Stimulated activated CD8-positive, alpha-beta memory T cell treated with anti-CD3 and anti-CD28 coated beads, Interleukin-15, amount 100 ng/mL, for 4 hours (primary cell): ENCODE data around the gene TECPR1.

Experiments used
- DNase-seq, 2 donors: peaks; one replicate each; pipeline ENCODE4 v3.0.0-alpha.2; 2020; ENCODE audit warnings: low read depth in 2 of 2

TECPR1 gene

DNA sequence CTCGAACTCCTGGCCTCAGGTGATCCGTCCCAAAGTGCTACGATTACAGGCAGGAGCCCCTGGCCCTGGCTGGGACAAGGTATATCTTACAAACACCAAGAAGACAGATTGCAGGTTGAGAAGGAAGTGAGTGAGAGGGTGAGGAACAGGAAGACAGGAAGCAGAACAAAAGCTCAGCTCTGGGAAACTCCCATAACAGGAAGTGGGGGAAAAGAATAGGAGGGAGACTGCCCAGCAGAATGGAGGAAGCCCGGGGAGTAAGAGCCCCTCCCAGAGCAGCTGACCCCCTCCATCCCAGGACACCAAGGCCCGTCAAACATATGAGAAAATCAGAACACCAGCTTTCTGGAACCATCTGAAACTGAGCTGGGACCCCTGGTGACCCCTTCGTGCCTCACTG is 2.9 kb downstream of the TECPR1 start:
- DNase-seq: no peak

- no peak for DNase-seq
Observed at GRCh38 chr7:98248156-98248555, 3.9 kb downstream of the TECPR1 start.

DNA sequence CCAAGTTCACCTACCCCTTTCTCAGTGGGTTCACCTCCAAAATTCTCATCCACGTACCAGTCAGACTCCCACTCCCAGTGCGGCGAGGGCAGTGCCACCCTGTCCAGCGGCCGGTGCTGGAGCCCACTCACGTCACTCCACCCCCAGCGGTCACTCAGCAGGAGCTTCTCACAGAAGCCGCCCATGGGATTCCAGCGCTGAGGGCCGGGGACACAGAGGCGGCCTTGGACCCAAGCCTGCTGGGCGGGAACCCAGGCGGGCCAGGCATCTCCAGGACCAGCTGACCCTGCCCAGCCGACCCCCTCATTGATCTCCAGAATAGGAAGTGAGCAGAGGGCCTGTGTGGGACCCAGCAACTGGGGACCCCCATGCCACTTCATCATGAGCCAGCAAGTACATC is 7.2 kb downstream of the TECPR1 start:
- no peak for DNase-seq

GRCh38 chr7:98242934-98243333 is 9.1 kb downstream of the TECPR1 start:
- no peak for DNase-seq

- DNase-seq: no peak
Observed at GRCh38 chr7:98242342-98242741, 9.7 kb downstream of the TECPR1 start.

DNA sequence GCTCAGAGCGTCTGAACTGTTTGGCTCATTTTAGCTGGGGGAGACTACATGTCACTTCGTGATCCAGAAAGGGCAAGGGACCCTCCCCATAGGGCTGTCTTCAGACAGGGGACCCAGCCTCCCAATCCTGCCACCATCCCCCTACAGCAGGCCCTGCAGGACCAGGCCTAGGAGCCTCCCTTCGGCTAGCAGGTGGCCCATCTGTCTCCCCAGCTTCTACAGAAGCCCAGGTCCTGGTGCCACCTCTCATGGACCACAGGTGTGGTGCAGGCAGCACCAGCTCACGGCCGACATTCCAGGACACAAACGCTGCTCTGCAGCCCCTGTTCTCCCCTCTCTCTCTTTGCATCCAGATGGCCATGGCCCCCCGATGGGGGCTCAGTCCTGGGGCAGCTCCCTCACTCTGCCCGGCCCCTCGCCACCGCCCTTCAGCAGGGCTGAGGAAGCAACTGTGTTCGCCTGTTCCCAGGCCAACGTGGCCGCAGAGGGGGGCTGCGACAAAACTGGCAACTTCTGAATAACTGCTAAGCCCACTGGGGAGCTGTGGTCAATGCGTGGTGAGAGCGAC is 10.3 kb downstream of the TECPR1 start:
- no peak for DNase-seq

DNA sequence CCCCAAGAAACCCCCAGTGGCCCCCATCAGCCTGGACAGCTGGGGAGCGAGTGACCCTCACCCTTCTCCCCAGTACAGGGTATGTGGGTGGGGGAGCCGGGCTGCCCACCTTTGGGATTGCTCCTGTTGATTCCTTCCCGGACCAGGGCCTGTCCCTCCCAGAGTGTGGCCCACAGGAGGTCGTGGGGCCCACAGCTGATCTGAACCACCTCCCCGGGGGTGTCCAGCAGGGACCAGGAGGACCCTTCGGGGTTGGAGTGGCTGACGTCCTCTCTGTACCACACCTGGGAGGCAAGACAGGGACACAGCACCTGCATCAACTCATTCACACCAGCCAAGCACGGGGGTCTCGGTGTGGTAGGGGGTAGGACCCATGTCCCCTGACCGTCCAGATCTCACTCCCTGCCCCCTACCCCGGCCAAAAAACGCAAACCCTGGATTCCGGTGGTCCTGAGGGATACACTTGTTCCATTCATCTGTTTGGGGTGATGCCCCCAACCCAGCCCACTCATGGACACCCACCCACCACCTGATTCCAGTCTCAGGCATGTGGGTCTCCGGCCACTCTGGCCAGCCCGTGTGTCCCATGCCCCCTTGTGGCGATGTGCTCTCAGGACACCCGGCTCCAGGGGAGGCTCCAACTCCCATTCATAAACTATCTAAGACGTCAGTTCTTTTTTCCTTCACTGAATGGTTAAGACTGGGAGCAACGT is 10.9 kb downstream of the TECPR1 start:
- DNase-seq: no peak

GRCh38 chr7:98238976-98239375 is 13.1 kb downstream of the TECPR1 start:
- no peak for DNase-seq

DNA sequence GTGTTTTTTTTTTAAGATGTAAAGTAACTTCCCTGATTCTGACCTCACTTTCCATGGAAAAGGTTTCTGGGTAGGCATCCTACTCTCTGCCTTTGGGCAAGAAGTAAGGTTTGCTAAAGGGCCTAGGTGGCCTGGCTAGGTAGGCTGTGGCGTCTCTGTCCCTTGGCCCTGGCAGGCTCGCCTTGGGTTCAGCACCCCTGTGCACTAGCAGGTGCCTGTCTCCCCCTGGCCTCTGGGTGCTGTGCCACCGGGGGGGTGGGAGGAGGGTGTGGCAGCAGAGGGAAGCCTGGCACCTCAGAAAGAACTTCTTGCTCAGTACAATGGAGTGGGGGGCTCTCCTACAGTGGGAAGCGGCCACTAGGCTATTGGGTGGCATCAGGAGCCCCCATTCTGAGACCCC is 14.0 kb downstream of the TECPR1 start:
- no peak for DNase-seq

DNA sequence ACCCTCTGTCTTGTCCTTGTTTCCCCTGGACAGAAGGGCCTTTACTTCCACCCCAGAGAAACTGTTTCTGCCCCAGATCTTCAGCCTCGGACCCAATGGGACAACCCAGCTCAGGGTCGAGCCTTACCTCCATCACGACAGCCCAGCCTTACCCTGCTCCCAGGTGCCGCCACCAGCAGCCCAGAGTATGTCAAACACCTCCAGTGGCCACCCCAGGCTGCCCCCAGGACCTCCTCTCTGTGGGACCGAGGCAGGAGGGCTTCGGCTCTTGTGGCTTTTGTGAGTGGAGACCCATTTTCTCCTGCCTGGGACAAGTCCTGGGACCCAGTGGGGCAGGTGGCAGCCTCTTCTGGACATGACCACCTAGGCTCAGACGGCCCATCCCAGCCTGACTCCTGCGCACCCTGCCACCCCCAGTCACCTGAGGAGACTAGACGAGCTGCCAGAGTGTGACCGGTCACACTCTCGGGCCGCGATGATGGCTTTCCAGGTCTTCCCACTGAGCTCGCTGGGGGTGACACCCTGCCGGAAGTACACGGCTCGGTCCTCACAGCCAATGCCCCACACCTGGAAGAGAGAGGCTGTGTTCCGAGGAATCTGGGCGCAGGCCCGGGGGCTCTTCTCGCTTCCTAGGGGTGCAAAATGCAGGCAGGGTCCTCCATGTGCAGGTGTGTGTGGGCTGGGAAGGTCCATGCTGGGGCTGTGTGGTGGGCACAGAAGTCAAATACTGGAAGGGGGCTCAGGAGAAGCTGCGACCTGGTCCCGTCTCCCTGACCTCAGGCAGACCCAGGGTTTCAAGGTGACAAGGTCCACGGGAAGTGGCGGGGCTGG is 15.5 kb downstream of the TECPR1 start:
- no peak for DNase-seq

DNA sequence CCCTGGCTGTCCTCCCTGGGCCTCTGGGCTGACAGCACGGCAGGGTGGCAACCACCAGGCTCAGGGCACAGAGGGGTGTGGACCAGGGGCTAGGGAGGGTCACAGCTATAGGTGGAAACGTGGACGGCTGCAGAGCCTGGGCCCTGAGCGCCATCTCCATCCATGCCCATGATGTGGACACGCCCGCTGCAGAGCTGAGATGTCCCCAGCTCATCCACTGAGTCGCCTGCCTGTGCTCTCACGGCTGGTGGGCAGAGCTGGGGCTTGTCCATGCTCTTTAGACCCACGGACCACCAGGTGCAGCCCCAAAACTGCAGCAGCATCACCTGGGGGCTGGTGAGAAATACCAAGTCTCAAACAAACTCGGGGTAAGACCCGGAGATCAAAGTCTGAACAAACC is 16.1 kb downstream of the TECPR1 start:
- DNase-seq: no peak

GRCh38 chr7:98234429-98235147 is 17.4 kb downstream of the TECPR1 start:
- no peak for DNase-seq

DNA sequence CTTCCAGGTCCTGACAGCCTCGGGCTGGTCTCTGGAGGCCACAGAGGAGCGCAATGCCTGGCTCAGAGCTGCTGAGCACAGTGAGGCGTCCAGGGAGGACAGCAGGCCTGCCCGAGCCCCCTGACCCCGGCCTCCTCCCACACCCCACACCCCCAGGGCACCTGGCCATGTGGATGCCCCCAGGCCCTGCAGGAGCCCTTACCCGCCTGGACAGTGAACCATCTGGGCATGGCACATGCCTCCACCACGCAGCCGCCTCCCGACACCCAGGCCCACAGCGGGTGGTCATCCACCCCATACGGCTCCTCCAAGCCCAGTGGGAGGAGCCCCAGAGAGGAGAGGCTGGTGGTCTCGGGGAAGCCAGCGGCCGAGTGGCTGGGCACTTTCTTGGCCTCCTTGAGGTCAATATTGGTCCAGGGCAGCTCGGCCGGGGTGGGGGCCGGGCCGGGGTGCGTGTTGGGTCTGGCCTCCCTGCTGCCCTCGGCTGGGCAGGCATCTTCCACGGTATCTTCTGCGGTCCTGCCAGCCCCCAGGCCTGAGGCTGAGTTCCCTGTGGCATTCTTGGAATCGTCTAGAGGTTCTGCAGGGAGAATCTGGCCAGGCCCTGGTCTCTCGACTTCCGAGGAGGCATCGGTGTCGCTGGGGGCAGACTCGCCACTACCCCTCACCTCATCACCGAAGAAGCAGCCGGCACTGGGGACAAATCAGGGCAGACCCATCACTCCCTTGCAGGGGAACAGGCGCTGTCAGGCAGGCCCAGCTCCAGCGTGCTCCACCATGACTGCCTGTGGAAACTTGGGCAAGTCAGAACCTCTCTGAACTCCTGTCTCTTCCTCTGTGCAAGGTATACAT is 18.6 kb downstream of the TECPR1 start:
- no peak for DNase-seq

- no peak for DNase-seq
Observed at GRCh38 chr7:98232799-98233198, 19.2 kb downstream of the TECPR1 start.

- DNase-seq: no peak
Observed at GRCh38 chr7:98232263-98232585, 19.8 kb downstream of the TECPR1 start.

- DNase-seq: no peak
Observed at GRCh38 chr7:98231493-98232262, 20.4 kb downstream of the TECPR1 start.

DNA sequence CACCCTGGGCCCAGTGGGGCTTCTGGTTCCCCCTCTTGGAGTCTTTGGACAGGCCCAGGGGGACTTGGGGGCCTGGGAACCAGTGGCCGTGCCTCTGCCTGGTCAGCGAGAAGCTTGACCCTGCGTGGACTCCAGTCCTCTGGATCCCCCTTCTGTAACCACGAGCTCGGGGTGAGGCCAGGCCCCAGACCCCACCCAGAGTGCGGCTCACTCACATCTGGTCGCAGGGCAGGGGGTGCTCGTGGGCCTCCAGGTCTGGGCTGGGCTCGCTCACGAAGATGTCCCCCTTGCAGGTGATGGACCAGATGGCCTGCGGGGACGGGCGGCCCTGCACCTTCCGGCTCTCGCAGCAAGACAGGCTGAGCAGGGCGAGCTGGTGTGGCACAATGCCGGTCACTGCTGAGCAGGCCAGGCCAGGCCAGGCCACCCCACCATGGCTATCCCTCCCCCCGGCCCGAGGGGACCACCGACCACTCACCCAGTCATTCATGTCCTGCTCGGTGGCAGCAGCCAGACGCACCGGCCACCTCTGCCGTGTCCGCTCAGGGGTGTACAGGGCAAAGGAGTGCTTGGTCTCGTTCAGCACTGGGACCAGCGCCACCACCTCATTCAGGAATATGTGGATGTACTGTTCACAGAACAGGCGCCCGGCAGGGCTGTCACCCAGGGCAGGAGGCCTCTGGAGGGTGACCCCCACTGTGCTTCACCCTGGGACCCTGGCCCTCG is 21.1 kb downstream of the TECPR1 start:
- no peak for DNase-seq

DNA sequence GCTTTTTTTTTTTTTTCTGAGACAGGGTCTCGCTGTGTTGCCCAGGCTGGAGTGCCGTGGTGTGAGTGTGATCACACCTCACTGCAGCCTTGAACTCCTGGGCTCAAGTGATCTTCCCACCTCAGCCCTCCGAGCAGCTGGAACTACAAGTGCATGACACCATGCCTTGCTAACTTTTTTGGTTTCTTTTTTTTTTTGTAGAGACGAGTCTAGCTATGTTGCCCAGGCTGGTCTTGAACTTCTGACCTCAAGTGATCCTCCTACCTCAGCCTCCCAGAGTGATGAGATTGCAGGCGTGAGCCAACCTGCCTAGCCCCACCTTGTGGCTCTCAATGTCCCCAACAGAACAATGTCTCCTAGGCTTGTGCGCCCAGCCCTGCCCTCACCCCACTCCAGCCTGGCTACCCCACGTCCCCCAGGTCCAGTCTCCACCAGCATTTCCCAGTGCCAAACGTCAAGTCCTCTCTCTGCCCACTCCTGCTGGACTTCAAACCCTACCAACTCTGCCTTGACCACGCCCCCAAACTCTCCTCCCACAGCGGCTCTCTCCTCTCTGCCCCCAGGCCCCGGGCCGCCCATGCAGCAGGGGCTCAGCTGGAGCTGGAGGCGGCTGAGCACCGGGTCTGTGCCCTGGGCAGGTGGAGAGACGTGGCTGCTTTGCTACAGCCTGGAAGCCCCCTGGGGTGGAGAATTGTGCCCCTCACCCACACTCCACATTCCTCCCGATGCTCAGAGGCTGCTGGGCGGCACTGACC is 21.9 kb downstream of the TECPR1 start:
- no peak for DNase-seq

DNA sequence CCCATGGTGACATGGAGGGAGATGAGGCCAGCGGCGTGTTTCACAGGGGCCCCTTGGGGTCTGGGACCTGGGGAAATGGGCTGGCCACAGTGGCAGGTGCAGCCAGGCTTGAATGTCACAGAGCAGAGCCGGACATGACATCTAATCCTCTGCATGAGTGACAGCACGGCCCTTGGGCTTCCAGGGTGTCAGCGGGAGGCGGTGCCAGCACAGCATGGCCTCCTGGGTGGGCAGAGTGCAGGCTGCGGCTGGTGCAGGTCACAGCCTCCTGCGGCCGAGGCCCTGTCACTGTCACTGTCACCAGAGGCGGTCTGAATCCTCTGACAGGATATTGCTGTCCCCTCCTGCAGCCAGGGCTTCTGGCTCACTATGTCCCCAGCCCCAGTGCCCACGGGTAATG is 22.6 kb downstream of the TECPR1 start:
- no peak for DNase-seq
